IMR-90 (cell line): ENCODE measurements around the gene RPP25. TPM values are rescaled to one million over a fixed set of nuclear protein-coding genes. Genes with fewer than 3 reads are reported as not detected.
A peak's percentile ranks its signal among the peaks of the same experiment; 100 is the strongest.

ENCODE experiments used
- ATAC-seq: fragments of 200-7000 bp; cut with Tn5 transposase; 2 replicates; pipeline ENCODE4 v1.9.1; 2020; ENCODE audit warnings: low read depth, mild to moderate bottlenecking, moderate library complexity
- BruUV-seq: library from RNA; stranded (reverse); fragments of 400-500 nt; replicated peaks from 2 replicates; lab custom pipeline; 2021; lab: Mats Ljungman, UMichigan
- CTCF ChIA-PET: fragments of 300-600 bp; formaldehyde crosslinking; extraction: SDS; loops from one replicate; lab custom pipeline; 2021; ENCODE audit warnings: antibody characterized with exemption; lab: Yijun Ruan, JAX
- POLR2A ChIA-PET: fragments of 300-600 bp; sonication (Branson Sonifier 250); formaldehyde crosslinking; loops from one replicate; lab custom pipeline; 2022; ENCODE audit warnings: antibody characterized with exemption; ENCODE audit not compliant: unreplicated experiment; lab: Charles Lee
- DNase-seq: peaks from one replicate; pipeline ENCODE4 v3.0.0; 2013
- H2AFZ ChIP-seq: replicated peaks from 2 replicates; pipeline ENCODE3; 2013; ENCODE audit warnings: low read length, mild to moderate bottlenecking; ENCODE audit not compliant: poor library complexity
- H2AK5ac ChIP-seq: 2 replicates; pipeline ENCODE4 v1.6.1; 2013; ENCODE audit warnings: low read depth, low read length, inconsistent platforms
- H2AK9ac ChIP-seq: replicated peaks from 2 replicates; pipeline ENCODE3; 2013; ENCODE audit warnings: mild to moderate bottlenecking, low read depth, low read length, moderate library complexity; ENCODE audit not compliant: poor library complexity
- H2BK120ac ChIP-seq: 2 replicates; pipeline ENCODE4 v1.6.1; 2013; ENCODE audit warnings: low read depth, low read length, inconsistent platforms
- H2BK15ac ChIP-seq: 3 replicates; pipeline ENCODE4 v1.6.1; 2013; ENCODE audit warnings: low read depth, low read length, inconsistent platforms
- H2BK20ac ChIP-seq: 2 replicates; pipeline ENCODE4 v1.6.1; 2013; ENCODE audit warnings: low read depth, mild to moderate bottlenecking, inconsistent platforms, low read length, moderate library complexity
- H2BK5ac ChIP-seq: 2 replicates; pipeline ENCODE4 v1.6.1; 2013; ENCODE audit warnings: mild to moderate bottlenecking, low read depth, low read length, inconsistent platforms; ENCODE audit not compliant: poor library complexity, severe bottlenecking
- H3K14ac ChIP-seq: replicated peaks from 2 replicates; pipeline ENCODE4 v1.6.1; 2013; ENCODE audit warnings: low read depth, low read length, inconsistent platforms
- H3K18ac ChIP-seq: 2 replicates; pipeline ENCODE4 v1.6.1; 2013; ENCODE audit warnings: low read depth, low read length, control low read depth
- H3K23ac ChIP-seq: 2 replicates; pipeline ENCODE4 v1.6.1; 2013; ENCODE audit warnings: low read depth, low read length, inconsistent platforms
- H3K27ac ChIP-seq: 2 replicates; pipeline ENCODE4 v1.5.1; 2013; ENCODE audit warnings: mild to moderate bottlenecking, control low read depth, low read length; ENCODE audit not compliant: insufficient read depth
- H3K27me3 ChIP-seq: 2 replicates; pipeline ENCODE4 v1.6.1; 2013; ENCODE audit warnings: low read length; ENCODE audit not compliant: control insufficient read depth, insufficient read depth
- H3K36me3 ChIP-seq: 2 replicates; pipeline ENCODE4 v1.6.1; 2013; ENCODE audit warnings: low read length, mixed read lengths; ENCODE audit not compliant: control insufficient read depth, insufficient read depth
- H3K4ac ChIP-seq: 2 replicates; pipeline ENCODE4 v1.6.1; 2013; ENCODE audit warnings: low read depth, low read length, inconsistent platforms
- H3K4me1 ChIP-seq: 2 replicates; pipeline ENCODE4 v1.6.1; 2013; ENCODE audit warnings: low read length, mixed read lengths; ENCODE audit not compliant: control insufficient read depth, insufficient read depth
- H3K4me2 ChIP-seq: 2 replicates; pipeline ENCODE4 v1.6.1; 2013; ENCODE audit warnings: low read depth, mild to moderate bottlenecking, control low read depth, low read length, moderate library complexity
- H3K4me3 ChIP-seq: 2 replicates; pipeline ENCODE4 v1.5.1; 2013; ENCODE audit warnings: low read depth, mild to moderate bottlenecking, control low read depth, low read length, moderate library complexity; ENCODE audit not compliant: insufficient read depth
- H3K56ac ChIP-seq: 2 replicates; pipeline ENCODE4 v1.6.1; 2013; ENCODE audit warnings: low read length, inconsistent platforms; ENCODE audit not compliant: insufficient read depth; ENCODE audit errors: extremely low read depth
- H3K79me1 ChIP-seq, 2 experiments: 2 replicates each; pipeline ENCODE4 v1.6.1; 2013; ENCODE audit warnings: low read length in 2 of 2, inconsistent platforms in 1 of 2, low read depth in 1 of 2
- H3K9ac ChIP-seq: 2 replicates; pipeline ENCODE4 v1.6.1; 2013; ENCODE audit warnings: low read depth, low read length, control low read depth
- H3K9me1 ChIP-seq: 2 replicates; pipeline ENCODE4 v1.6.1; 2013; ENCODE audit warnings: low read length, inconsistent platforms; ENCODE audit not compliant: insufficient read depth
- H3K9me3 ChIP-seq: 2 replicates; pipeline ENCODE4 v1.6.1; 2013; ENCODE audit warnings: low read length; ENCODE audit not compliant: control insufficient read depth, insufficient read depth
- H4K20me1 ChIP-seq: 2 replicates; pipeline ENCODE4 v1.6.1; 2013; ENCODE audit warnings: low read length, inconsistent platforms; ENCODE audit not compliant: insufficient read depth
- H4K5ac ChIP-seq: 2 replicates; pipeline ENCODE4 v1.6.1; 2013; ENCODE audit warnings: mild to moderate bottlenecking, low read depth, low read length, control low read depth
- H4K8ac ChIP-seq, 2 experiments: 2 replicates each; pipeline ENCODE4 v1.6.1; 2013; ENCODE audit warnings: low read depth in 2 of 2, low read length in 2 of 2, control low read depth in 1 of 2, inconsistent platforms in 1 of 2
- H4K91ac ChIP-seq: 2 replicates; pipeline ENCODE4 v1.6.1; 2013; ENCODE audit warnings: low read depth, low read length, inconsistent platforms; ENCODE audit not compliant: insufficient read depth
- BHLHE40 ChIP-seq: fragments of 150-350 bp; IDR thresholded peaks from 2 replicates; pipeline ENCODE4 v1.6.1; 2016; ENCODE audit warnings: mild to moderate bottlenecking, low read depth, low read length
- CHD1 ChIP-seq: IDR thresholded peaks from 2 replicates; pipeline ENCODE4 v1.6.1; 2012; ENCODE audit warnings: low read depth, low read length, improper control_type of control experiment
- FOS ChIP-seq: fragments of 150-350 bp; IDR thresholded peaks from 2 replicates; pipeline ENCODE4 v1.6.1; 2016; ENCODE audit warnings: low read depth, low read length
- MAFK ChIP-seq: IDR thresholded peaks from 2 replicates; pipeline ENCODE4 v1.6.1; 2012; ENCODE audit warnings: low read depth, low read length, improper control_type of control experiment
- MXI1 ChIP-seq: IDR thresholded peaks from 2 replicates; pipeline ENCODE4 v1.6.1; 2012; ENCODE audit warnings: low read depth, mild to moderate bottlenecking, low read length, moderate library complexity, borderline replicate concordance
- NFE2L2 ChIP-seq: fragments of 150-350 bp; IDR thresholded peaks from 2 replicates; pipeline ENCODE4 v1.6.1; 2016; ENCODE audit warnings: low read depth, mild to moderate bottlenecking, low read length
- POLR2A ChIP-seq: IDR thresholded peaks from 2 replicates; pipeline ENCODE4 v1.6.1; 2012; ENCODE audit warnings: mild to moderate bottlenecking, low read depth, low read length
- RAD21 ChIP-seq: IDR thresholded peaks from 2 replicates; pipeline ENCODE4 v1.6.1; 2012; ENCODE audit warnings: low read length, improper control_type of control experiment
- RCOR1 ChIP-seq: IDR thresholded peaks from 2 replicates; pipeline ENCODE4 v1.6.1; 2012; ENCODE audit warnings: mild to moderate bottlenecking, low read length, improper control_type of control experiment; ENCODE audit not compliant: insufficient replicate concordance
- SMC3 ChIP-seq: fragments of 150-350 bp; IDR thresholded peaks from 2 replicates; pipeline ENCODE4 v1.6.1; 2016; ENCODE audit warnings: low read depth, mild to moderate bottlenecking, antibody characterized with exemption, low read length, moderate library complexity
- WGBS, 2 experiments: methylation state at CpG; one replicate each; pipeline versions ENCODE4 v1.1.5 to v1.1.7; 2013; ENCODE audit warnings: missing lambda C conversion rate in 2 of 2; ENCODE audit not compliant: insufficient read length in 1 of 2; ENCODE audit errors: extremely low coverage in 2 of 2; 5-methylcytosine and 5-hydroxymethylcytosine counted together
- dilution Hi-C: fragments of 300-500 bp; cut with HindIII; formaldehyde crosslinking; loops from one replicate; pipeline ENCODE4 v1.14.3; 2018; ENCODE audit warnings: low sequenced_read_pairs; ENCODE audit not compliant: unreplicated experiment
- in situ Hi-C: fragments of 300-500 bp; cut with MboI; formaldehyde crosslinking; loops from 3 replicates; pipeline ENCODE4 v1.14.3; 2019; ENCODE audit warnings: low sequenced_read_pairs, inconsistent platforms, mixed read lengths
- intact Hi-C: fragments of 100-400 bp; cut with micrococcal nuclease; formaldehyde crosslinking; loops from 2 replicates; pipeline ENCODE4 v1.10.0; 2022
- polyA plus RNA-seq, 3 experiments: library from polyadenylated mRNA; depleted of rRNA; stranded (reverse); fragments of >200 nt; gene quantifications; 2 replicates each; pipeline ENCODE4 v1.2.3, GENCODE V29; 2012; ENCODE audit warnings: low replicate concordance in 1 of 3
- total RNA-seq: library from RNA; depleted of rRNA; stranded (reverse); fragments of >200 nt; gene quantifications from 2 replicates; pipeline ENCODE4 v1.2.3, GENCODE V29; 2012
- TF ChIP-seq, protein P1 (sequence below): fragments of 150-350 bp; IDR thresholded peaks from 2 replicates; pipeline ENCODE4 v1.6.1; 2017; ENCODE audit warnings: mild to moderate bottlenecking, antibody characterized with exemption, low read length, low read depth
- TF ChIP-seq, protein P2 (sequence below): conservative IDR thresholded peaks from 2 replicates; pipeline ENCODE4 v1.5.1; 2012; ENCODE audit warnings: mild to moderate bottlenecking, low read depth, low read length, improper control_type of control experiment

The RPP25 gene
- total and polyA plus RNA-seq, 2 of the 4 experiments (the other 2 are of a cell fraction), result 0.18 to 0.38 TPM

- peak overlapping the region; percentile 69 for H2AFZ ChIP-seq
- H2AK9ac ChIP-seq, result no peak overlapping the region
- no peak overlapping the region for H2BK5ac ChIP-seq
- no peaks in the 10 kb centered on the region for H3K9me1 ChIP-seq
- CTCF ChIA-PET, result interaction anchor here (1.1 kb wide), 1 partner anchor 9 kb away, joined by 4 read pairs; no protein-coding TSS in a partner anchor
- no peak overlapping the region for H3K4me3 ChIP-seq
- ATAC-seq (no peak), DNase-seq (no peak)
- TF ChIP-seq, protein P1, sequence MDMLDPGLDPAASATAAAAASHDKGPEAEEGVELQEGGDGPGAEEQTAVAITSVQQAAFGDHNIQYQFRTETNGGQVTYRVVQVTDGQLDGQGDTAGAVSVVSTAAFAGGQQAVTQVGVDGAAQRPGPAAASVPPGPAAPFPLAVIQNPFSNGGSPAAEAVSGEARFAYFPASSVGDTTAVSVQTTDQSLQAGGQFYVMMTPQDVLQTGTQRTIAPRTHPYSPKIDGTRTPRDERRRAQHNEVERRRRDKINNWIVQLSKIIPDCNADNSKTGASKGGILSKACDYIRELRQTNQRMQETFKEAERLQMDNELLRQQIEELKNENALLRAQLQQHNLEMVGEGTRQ, result no peak
- TF ChIP-seq NFE2L2 (no peak), RCOR1 (no peak), CHD1 (no peak), FOS (no peak), MAFK (no peak), BHLHE40 (no peak), MXI1 (no peak), RAD21 (no peak), POLR2A (no peak), SMC3 (no peak)
- TF ChIP-seq, protein P2, sequence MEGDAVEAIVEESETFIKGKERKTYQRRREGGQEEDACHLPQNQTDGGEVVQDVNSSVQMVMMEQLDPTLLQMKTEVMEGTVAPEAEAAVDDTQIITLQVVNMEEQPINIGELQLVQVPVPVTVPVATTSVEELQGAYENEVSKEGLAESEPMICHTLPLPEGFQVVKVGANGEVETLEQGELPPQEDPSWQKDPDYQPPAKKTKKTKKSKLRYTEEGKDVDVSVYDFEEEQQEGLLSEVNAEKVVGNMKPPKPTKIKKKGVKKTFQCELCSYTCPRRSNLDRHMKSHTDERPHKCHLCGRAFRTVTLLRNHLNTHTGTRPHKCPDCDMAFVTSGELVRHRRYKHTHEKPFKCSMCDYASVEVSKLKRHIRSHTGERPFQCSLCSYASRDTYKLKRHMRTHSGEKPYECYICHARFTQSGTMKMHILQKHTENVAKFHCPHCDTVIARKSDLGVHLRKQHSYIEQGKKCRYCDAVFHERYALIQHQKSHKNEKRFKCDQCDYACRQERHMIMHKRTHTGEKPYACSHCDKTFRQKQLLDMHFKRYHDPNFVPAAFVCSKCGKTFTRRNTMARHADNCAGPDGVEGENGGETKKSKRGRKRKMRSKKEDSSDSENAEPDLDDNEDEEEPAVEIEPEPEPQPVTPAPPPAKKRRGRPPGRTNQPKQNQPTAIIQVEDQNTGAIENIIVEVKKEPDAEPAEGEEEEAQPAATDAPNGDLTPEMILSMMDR, result no peak
- H3K23ac ChIP-seq, result no peak overlapping the region
- dilution Hi-C loops (no loop called here), intact Hi-C loops (loop anchor here (10.0 kb wide), 1 partner anchor 584 kb away; no protein-coding TSS in a partner anchor), in situ Hi-C loops (no loop called here)
- H3K36me3 ChIP-seq, result no peaks in the 10 kb centered on the region
- POLR2A ChIA-PET, result no interaction called here
- no peaks in the 10 kb centered on the region for H3K9me3 ChIP-seq
- H3K27me3 ChIP-seq, result peaks cover 53% of the 10 kb centered on the region
- H2BK20ac ChIP-seq, result no peak overlapping the region
- no peak overlapping the region for H3K4me2 ChIP-seq
- H3K4me1 ChIP-seq, result peaks cover 8% of the 10 kb centered on the region; the same call in 1 of the 2 replicates
- no peaks in the 10 kb centered on the region; the same call in 1 of the 2 replicates for H4K20me1 ChIP-seq
- H4K8ac ChIP-seq, result no peak overlapping the region
- 5% methylated on average over 25 of the region's 47 CpGs; no CpG with 5 or more reads in 1 of the 2 experiments for WGBS, 2 experiments
- no peak overlapping the region for H2BK15ac ChIP-seq
- no peak overlapping the region for H3K4ac ChIP-seq
- H2BK120ac ChIP-seq, result no peak overlapping the region
- H3K79me1 ChIP-seq, result no peaks in the 10 kb centered on the region
- no peak overlapping the region for H3K27ac ChIP-seq
- no TSS peak for BruUV-seq
- no peak overlapping the region for H3K56ac ChIP-seq
- no peak overlapping the region for H4K5ac ChIP-seq
- H2AK5ac ChIP-seq, result no peak overlapping the region
- H3K14ac ChIP-seq, result no peak overlapping the region
- no peak overlapping the region for H3K9ac ChIP-seq
- no peak overlapping the region for H3K18ac ChIP-seq
- H4K91ac ChIP-seq, result no peak overlapping the region
Observed at GRCh38 chr15:74958908-74959585, 2.5 kb upstream of the RPP25 start.
